GM19395 (cell line): Measurements from ENCODE around the gene PSME3IP1.
"Not testable (repeated sequence)": the region's sequence is repeated elsewhere in the genome, so short reads cannot be mapped to it uniquely, and the experiment has no call there.

Experiments
- ATAC-seq: cut with Tn5 transposase; IDR thresholded peaks from one replicate; pipeline ENCODE4 v1.9.1; 2021; ENCODE audit warnings: mild to moderate bottlenecking, moderate library complexity; ENCODE audit not compliant: unreplicated experiment

The PSME3IP1 gene

GRCh38 chr16:57200321-57200720 is 14.5 kb upstream of the PSME3IP1 start:
- ATAC-seq: not testable (repeated sequence)

GRCh38 chr16:57196753-57197152 is 10.9 kb upstream of the PSME3IP1 start:
- ATAC-seq: no peak

- no peak for ATAC-seq
Measured at GRCh38 chr16:57196286-57196685, 10.4 kb upstream of the PSME3IP1 start.

DNA sequence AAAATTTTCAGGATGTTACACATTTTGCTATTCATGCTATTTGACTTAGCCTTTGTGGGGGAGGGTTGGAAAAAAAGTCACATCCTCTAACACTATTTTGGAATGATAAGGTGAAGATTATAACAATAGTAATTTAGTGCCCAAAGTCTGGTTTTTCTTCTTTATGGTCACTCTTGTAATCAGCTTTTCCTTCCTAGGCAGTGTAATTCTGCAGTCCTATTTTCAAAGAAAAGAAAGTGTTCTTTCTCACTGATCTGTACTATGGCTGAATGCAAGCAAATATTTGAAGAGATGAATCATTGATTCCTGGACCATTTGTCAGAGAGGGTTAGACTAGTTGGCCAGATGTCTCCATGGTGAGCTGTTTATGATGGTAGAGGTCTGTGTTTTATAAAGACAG is 8.7 kb upstream of the PSME3IP1 start:
- ATAC-seq: no peak

GRCh38 chr16:57192720-57193486 is 7.1 kb upstream of the PSME3IP1 start:
- no peak for ATAC-seq

- ATAC-seq: no peak
Measured at GRCh38 chr16:57192146-57192545, 6.3 kb upstream of the PSME3IP1 start.

GRCh38 chr16:57191056-57191571 is 5.3 kb upstream of the PSME3IP1 start:
- ATAC-seq: no peak

DNA sequence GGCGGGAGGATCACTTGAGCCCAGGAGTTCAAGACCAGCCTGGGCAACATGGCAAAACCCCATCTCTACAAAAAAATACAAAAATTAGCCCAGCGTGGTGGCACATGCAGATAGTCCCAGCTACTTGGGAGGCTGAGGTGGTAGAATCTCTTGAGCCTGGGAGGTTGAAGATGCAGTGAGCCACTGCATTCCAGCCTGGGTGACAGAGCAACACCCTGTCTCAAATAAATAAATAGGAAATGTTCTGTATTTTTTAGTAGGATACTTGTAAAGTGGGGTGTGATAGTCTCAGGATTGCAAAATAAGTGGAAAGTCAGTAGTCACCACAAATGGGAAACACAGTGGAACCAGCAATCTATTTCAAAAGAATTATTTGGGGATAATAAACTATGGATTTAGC is 4.3 kb upstream of the PSME3IP1 start:
- no peak for ATAC-seq

GRCh38 chr16:57189527-57189926 is 3.7 kb upstream of the PSME3IP1 start:
- ATAC-seq: not testable (repeated sequence)

- no peak for ATAC-seq
Measured at GRCh38 chr16:57188711-57189002, 2.8 kb upstream of the PSME3IP1 start.

DNA sequence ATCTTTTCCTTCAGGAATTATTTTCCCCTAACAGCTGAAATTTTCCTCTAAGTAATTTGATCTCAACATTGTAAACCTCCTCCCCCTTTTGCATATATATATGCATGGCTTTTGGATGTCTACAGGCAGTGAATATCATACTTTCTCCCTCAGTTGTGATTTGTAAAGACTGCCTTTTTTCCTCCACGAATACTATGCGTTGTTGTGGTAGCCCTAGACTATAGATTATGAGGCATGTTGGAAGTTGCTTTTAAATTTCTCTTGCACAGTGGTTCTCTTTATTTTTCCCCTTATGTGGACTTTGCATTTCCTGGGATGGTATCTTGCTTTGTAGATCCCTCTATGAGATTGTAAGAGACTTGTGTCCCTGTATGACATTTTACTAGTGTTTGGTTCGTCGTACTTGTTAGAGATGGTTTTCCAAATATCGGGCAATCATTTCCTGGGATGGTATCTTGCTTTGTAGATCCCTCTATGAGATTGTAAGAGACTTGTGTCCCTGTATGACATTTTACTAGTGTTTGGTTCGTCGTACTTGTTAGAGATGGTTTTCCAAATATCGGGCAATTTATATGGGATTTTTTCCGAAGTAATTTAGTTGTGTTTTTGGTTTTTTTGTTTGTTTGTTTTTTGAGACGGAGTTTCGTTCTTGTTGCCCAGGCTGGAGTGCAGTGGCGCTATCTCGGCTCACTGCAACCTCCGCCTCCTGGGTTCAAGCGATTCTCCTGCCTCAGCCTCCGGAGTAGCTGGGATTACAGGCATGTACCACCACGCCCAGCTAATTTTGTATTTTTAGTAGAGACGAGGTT is 2.3 kb upstream of the PSME3IP1 start:
- ATAC-seq: not testable (repeated sequence)

- no peak for ATAC-seq
Measured at GRCh38 chr16:57186872-57187854, 1.3 kb upstream of the PSME3IP1 start.

DNA sequence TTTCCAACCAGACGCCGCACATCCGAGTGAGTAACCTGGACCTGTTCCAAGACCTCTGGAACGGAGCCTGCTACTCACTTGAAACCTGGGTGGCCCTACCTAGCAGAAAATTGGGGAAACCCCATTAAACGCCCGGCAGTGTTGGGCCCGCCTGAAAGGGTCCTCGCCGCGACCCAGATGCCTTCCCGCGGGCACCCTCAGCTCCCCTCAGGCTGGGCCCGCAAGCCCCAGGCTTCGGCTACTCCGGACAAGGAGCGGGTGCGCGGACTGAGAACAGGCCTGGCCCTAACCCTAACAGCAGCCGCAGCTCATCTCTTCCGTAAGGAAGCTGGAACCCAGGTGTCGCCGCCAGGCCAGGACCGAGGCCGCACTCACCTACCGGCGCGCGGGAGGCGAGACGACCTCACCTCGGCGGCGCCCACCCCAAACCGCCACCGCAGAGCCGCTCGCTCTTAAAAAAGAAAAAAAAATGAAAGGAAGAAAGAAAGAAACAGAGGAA is 344 bp downstream of the PSME3IP1 start:
- peak; percentile 49 for ATAC-seq

GRCh38 chr16:57184887-57185445 is 873 bp downstream of the PSME3IP1 start:
- no peak for ATAC-seq

- no peak for ATAC-seq
Measured at GRCh38 chr16:57184113-57184512, 1.7 kb downstream of the PSME3IP1 start.

DNA sequence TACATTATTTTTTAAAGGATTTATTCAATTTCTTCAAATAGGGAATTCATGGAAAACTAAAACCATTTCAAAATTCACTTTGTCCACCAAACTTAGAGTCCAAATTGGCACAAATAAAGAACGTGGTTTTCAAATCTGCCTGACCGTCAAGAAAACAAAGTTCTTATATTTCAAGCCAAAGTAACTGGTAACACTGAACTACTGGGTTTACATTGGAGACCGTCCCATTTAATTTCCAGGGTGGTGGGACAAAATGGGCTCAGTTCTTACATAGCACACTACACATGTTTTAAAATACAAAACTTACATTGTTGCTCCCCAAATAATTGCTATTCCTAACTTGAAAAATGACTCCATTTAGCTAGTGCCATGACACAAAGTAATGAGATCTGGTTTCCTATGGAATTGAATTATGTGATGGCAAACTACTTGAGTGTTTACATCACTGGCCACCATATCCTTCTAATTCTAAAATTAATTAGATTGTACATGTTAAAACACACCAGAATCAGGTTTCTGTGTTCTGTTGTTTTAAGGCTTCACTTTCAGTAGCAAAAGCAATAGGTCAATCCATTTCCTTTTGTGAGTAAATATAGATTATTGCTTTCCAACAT is 6.5 kb downstream of the PSME3IP1 start:
- ATAC-seq: no peak

GRCh38 chr16:57178793-57179212 is 7.0 kb downstream of the PSME3IP1 start:
- no peak for ATAC-seq

GRCh38 chr16:57178196-57178595 is 7.6 kb downstream of the PSME3IP1 start:
- no peak for ATAC-seq

DNA sequence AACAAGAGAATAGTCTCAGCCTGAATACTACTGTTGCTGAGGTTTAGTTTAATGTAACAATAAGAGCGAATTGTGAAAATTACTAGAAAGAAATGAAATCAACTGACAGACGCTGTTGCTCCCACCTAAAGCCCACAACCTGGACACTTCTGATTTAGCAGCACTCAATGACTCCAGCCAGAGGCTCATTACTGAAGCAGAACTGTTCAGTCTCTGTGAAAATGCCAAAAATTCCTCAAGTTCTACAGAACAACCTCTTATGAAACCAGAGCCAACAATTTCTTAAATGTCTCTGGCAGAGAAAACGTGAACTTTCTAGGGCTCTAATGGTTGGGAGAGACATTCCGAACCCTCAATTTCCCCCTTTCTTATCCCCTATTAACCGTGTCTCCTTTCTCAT is 9.9 kb downstream of the PSME3IP1 start:
- ATAC-seq: no peak

DNA sequence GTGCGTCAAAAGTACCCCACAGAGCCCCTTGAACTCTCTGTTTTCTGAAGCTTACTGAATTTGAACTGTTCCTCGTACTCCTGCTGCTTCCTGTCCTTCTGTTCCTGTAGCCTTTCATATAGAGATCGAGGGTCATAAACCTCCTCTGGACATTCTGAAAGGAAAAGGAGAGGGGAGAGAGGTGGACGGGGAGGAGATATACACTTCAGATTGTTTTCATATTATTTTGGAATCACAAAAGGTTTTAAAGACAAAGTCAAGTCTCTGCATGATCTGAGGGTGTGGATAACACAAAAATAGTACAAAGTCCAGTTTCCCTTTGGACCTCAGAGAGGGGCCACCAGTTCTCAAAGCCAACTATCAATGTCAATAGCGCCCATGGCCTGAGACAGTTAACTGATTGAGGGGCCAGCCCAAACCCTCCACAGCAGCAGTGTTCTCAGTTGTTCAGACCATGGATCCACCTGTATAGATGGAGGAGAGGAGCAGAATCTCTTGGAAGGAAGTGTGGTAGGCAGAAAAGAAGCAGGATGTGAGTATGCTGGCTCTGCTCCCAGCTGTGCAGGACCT is 13.0 kb downstream of the PSME3IP1 start:
- ATAC-seq: no peak
